Esophagus (tissue), 2 donors: ENCODE data around the gene LCE4A. TPM values are rescaled to one million over a fixed set of nuclear protein-coding genes. Genes with fewer than 3 reads are reported as not detected.

Experiments
- H3K27ac ChIP-seq, 2 donors: one replicate each; pipeline ENCODE4 v1.5.1; 2013; ENCODE audit warnings: low read depth in 2 of 2, mild to moderate bottlenecking in 2 of 2, inconsistent platforms in 1 of 2, low read length in 1 of 2, moderate library complexity in 1 of 2
- H3K27me3 ChIP-seq, 2 donors: one replicate each; pipeline ENCODE4 v1.6.1; 2013; ENCODE audit warnings: low read length in 2 of 2, control low read depth in 1 of 2, mild to moderate bottlenecking in 1 of 2; ENCODE audit not compliant: insufficient read depth in 2 of 2, control insufficient read depth in 1 of 2
- H3K36me3 ChIP-seq, 2 donors: one replicate each; pipeline ENCODE4 v1.6.1; 2013; ENCODE audit warnings: low read length in 1 of 2; ENCODE audit not compliant: control insufficient read depth in 2 of 2, insufficient read depth in 2 of 2
- H3K4me1 ChIP-seq, 2 donors: one replicate each; pipeline ENCODE4 v1.6.1; 2013; ENCODE audit warnings: low read length in 1 of 2; ENCODE audit not compliant: control insufficient read depth in 2 of 2, insufficient read depth in 2 of 2
- H3K4me3 ChIP-seq, 2 donors: one replicate each; pipeline ENCODE4 v1.5.1; 2013; ENCODE audit warnings: low read length in 2 of 2, mild to moderate bottlenecking in 2 of 2, low read depth in 1 of 2, moderate library complexity in 1 of 2
- H3K9me3 ChIP-seq, 2 donors: one replicate each; pipeline ENCODE4 v1.6.1; 2013; ENCODE audit warnings: mild to moderate bottlenecking in 2 of 2, low read depth in 1 of 2, low read length in 1 of 2, moderate library complexity in 1 of 2; ENCODE audit not compliant: control insufficient read depth in 2 of 2, insufficient read depth in 1 of 2
- WGBS, 2 donors: extraction: QIAGEN DNeasy Blood & Tissue Kit; methylation state at CpG; one replicate each; pipeline ENCODE4 v1.1.7; 2013; 5-methylcytosine and 5-hydroxymethylcytosine counted together
- polyA plus RNA-seq, 2 donors: library from polyadenylated mRNA; stranded (reverse); fragments of 200-250 nt; gene quantifications; one replicate each; pipeline ENCODE4 v1.2.3, GENCODE V29; 2013
- donor health status: healthy with polysubstance abuse.
- donor health status: Bipolar disorder and iron deficiency.

The LCE4A gene
- polyA plus RNA-seq, 2 donors = not detected

DNA sequence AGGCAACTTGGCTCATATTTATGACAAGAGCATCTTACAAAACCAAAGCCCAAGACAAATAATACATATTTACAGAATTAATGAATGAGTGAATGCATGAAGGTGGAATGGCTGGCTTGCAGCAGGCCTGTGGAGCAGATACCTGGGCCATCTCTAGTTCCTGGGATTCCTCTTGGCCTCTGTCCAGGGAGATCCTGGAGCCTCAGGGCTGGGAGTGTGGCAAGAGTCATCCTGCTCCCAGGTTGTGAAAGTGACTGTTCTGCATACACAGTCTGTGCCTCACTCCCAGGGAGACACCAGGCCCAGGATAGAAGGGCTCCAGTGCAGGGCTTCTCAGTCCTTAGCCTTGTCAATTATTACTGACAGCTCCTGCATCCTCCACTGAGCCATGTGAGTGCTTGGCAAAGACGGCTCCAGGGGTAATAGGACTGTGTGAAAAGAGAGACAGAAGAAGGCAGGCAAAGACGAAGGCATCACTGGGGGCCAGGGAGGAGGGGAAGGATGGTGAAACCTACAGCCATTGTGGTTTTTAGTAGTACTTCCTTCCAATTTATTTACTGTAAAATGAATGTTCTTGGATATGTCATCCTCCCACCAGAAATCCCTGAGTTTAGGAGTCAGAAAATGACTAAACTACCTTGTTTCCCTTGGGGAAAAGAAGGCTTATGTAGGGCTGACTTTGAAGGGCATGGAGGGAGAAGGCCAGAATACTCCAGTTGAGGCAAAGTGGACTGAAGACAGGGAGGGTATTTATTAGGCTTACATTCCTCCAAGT lies 35.6 kb downstream of the LCE4A start:
- Histone ChIP-seq H3K4me3 (no peak overlapping the region), H3K27me3 (no peaks in the 10 kb centered on the region), H3K36me3 (no peaks in the 10 kb centered on the region), H3K9me3 (no peaks in the 10 kb centered on the region), H3K27ac (no peak overlapping the region), H3K4me1 (no peaks in the 10 kb centered on the region)
- WGBS, 2 donors = 55 to 69% methylated on average over 2 of the region's 2 CpGs

- H3K4me3 ChIP-seq = no peak overlapping the region
- no peaks in the 10 kb centered on the region for H3K4me1 ChIP-seq
- no peaks in the 10 kb centered on the region for H3K27me3 ChIP-seq
- no peak overlapping the region for H3K27ac ChIP-seq
- no peaks in the 10 kb centered on the region for H3K36me3 ChIP-seq
- H3K9me3 ChIP-seq = no peaks in the 10 kb centered on the region
- WGBS, 2 donors = 42 to 55% methylated on average over 4 of the region's 4 CpGs
Measured at GRCh38 chr1:152745289-152745704, 37.3 kb downstream of the LCE4A start.

GRCh38 chr1:152745765-152746444 lies 37.9 kb downstream of the LCE4A start:
- 80 to 88% methylated on average over 6 of the region's 6 CpGs for WGBS, 2 donors
- H3K27ac ChIP-seq = no peak overlapping the region
- H3K27me3 ChIP-seq = no peaks in the 10 kb centered on the region
- no peak overlapping the region for H3K4me3 ChIP-seq
- H3K4me1 ChIP-seq = no peaks in the 10 kb centered on the region
- H3K36me3 ChIP-seq = no peaks in the 10 kb centered on the region
- no peaks in the 10 kb centered on the region for H3K9me3 ChIP-seq

DNA sequence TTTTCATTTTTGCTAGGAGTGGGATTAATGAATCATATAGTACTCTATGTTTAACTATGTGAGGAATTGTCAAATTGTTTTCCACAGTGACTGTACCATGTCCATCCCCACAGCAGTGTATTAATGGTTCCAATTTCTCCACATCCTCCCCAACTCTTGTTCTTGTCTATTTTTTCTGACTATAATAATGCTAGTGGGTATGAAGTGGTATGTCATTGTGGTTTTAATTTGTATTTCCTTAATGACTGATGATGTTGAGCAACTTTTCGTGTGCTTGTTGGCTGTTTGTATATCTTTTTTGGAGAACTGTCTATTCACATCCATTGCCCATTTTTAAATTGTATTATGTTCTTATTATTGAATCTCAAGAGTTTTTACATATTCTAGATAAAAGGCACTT lies 39.9 kb downstream of the LCE4A start:
- WGBS, 2 donors = 35 to 39% methylated on average over 1 of the region's 1 CpG
- Histone ChIP-seq H3K36me3 (no peaks in the 10 kb centered on the region), H3K27me3 (no peaks in the 10 kb centered on the region)

GRCh38 chr1:152752225-152752624 lies 44.3 kb downstream of the LCE4A start:
- Histone ChIP-seq H3K27me3 (no peaks in the 10 kb centered on the region), H3K4me3 (no peak overlapping the region), H3K4me1 (no peaks in the 10 kb centered on the region), H3K36me3 (no peaks in the 10 kb centered on the region), H3K9me3 (no peaks in the 10 kb centered on the region), H3K27ac (no peak overlapping the region)
- 0 to 19% methylated on average over 1 of the region's 1 CpG for WGBS, 2 donors

More for the DNA sequence above, 39.9 kb downstream of the LCE4A start:
- Histone ChIP-seq H3K27ac (no peak overlapping the region), H3K9me3 (no peaks in the 10 kb centered on the region), H3K4me1 (no peaks in the 10 kb centered on the region), H3K4me3 (no peak overlapping the region)

DNA sequence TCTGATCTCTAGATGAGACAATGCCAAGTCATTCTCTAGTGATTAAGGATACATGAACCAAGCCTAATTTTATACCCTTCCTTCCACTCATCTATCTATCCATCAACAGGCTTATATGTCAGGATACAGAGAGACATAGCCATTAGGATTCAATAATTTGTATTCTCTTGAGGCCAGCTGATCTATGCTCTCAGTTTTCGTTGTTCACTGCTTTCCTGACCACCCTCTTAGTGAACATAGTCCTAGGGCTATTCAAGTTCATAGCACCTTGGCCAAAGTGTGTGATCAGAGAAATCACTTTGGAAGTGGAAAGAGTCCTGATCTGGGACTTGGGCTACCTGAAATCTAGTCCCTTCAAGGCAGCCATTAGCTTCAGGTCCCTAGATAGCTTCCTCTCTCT lies 45.6 kb downstream of the LCE4A start:
- Histone ChIP-seq H3K27ac (no peak overlapping the region), H3K4me1 (peaks cover 0 to 2% of the 10 kb centered on the region in 2 donors), H3K27me3 (no peaks in the 10 kb centered on the region), H3K4me3 (no peak overlapping the region), H3K9me3 (no peaks in the 10 kb centered on the region), H3K36me3 (no peaks in the 10 kb centered on the region)
- 34 to 51% methylated on average over 1 of the region's 1 CpG for WGBS, 2 donors

DNA sequence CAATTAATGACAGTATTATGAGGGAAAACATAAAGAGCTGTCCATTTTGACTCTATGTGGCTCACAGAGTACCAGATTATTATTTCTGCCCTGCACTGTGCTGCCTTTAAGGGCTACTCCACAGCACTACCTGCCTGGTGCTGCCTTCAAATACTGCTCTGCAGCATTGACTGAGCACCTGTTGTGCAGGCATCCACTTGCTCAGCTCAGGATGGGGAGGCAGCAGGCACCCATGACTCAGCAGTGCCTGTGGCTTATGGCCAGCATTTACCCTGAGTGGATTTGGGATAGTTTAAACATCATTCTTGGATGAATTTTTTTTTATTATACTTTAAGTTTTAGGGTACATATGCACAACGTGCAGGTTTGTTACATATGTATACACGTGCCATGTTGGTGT lies 48.9 kb downstream of the LCE4A start:
- Histone ChIP-seq H3K27ac (no peak overlapping the region), H3K4me3 (no peak overlapping the region), H3K4me1 (peaks cover 0 to 20% of the 10 kb centered on the region in 2 donors), H3K27me3 (no peaks in the 10 kb centered on the region), H3K36me3 (peaks cover 0 to 2% of the 10 kb centered on the region in 2 donors), H3K9me3 (peaks cover 0 to 2% of the 10 kb centered on the region in 2 donors)
- 39 to 50% methylated on average over 1 to 2 of the region's 2 CpGs for WGBS, 2 donors

- peaks cover 0 to 2% of the 10 kb centered on the region in 2 donors for H3K9me3 ChIP-seq
- no peak within 1 kb of the TSS for H3K4me3 ChIP-seq
- peaks cover 0 to 2% of the 10 kb centered on the region in 2 donors for H3K36me3 ChIP-seq
- 56 to 57% methylated on average over 6 of the region's 6 CpGs for WGBS, 2 donors
- H3K4me1 ChIP-seq = peaks cover 0 to 20% of the 10 kb centered on the region in 2 donors
- no peaks in the 10 kb centered on the region for H3K27me3 ChIP-seq
- peak within 1 kb of the TSS in 1 of 2 donors; percentile 24 for H3K27ac ChIP-seq
Measured at GRCh38 chr1:152757747-152758146, 49.8 kb downstream of the LCE4A start, which contains the start of gene KPRP. Gene KPRP, plus strand, starts transcription at chr1:152758025. Its CDS starts 1,564 bp downstream, at chr1:152759589.

DNA sequence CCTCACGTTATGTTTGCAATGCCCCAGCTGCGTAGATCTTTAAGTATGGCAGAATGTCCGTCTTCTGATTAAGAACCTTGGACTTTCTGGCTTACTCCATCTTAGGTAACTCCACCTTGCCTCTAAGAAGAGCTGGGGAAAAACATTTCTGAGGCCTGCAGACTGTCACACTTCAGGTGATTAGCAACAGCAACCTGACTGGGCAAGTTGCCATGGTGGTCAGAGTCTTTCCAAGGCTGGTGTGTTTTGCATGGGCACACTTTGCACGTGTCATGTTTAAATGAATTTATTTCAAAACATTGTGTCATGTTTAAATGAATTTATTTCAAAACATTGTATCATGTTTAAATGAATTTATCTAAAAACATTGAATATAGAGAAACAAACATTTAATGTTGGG lies 50.7 kb downstream of the LCE4A start:
- peaks cover 0 to 2% of the 10 kb centered on the region in 2 donors for H3K36me3 ChIP-seq
- H3K9me3 ChIP-seq = peaks cover 0 to 2% of the 10 kb centered on the region in 2 donors
- no peak overlapping the region for H3K4me3 ChIP-seq
- WGBS, 2 donors = 70 to 83% methylated on average over 4 of the region's 4 CpGs
- H3K27ac ChIP-seq = no peak overlapping the region
- peaks cover 0 to 20% of the 10 kb centered on the region in 2 donors for H3K4me1 ChIP-seq
- H3K27me3 ChIP-seq = no peaks in the 10 kb centered on the region
